GM19023 (cell line): ENCODE results near the gene ZBTB46.

ENCODE experiments used
- ATAC-seq: cut with Tn5 transposase; IDR thresholded peaks from one replicate; pipeline ENCODE4 v1.9.1; 2021; ENCODE audit warnings: mild to moderate bottlenecking, moderate library complexity; ENCODE audit not compliant: unreplicated experiment

ZBTB46 gene

DNA sequence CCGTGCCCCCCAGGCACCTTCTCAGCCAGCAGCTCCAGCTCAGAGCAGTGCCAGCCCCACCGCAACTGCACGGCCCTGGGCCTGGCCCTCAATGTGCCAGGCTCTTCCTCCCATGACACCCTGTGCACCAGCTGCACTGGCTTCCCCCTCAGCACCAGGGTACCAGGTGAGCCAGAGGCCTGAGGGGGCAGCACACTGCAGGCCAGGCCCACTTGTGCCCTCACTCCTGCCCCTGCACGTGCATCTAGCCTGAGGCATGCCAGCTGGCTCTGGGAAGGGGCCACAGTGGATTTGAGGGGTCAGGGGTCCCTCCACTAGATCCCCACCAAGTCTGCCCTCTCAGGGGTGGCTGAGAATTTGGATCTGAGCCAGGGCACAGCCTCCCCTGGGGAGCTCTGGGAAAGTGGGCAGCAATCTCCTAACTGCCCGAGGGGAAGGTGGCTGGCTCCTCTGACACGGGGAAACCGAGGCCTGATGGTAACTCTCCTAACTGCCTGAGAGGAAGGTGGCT, 133.7 kb downstream of the ZBTB46 start:
- ATAC-seq: no peak

DNA sequence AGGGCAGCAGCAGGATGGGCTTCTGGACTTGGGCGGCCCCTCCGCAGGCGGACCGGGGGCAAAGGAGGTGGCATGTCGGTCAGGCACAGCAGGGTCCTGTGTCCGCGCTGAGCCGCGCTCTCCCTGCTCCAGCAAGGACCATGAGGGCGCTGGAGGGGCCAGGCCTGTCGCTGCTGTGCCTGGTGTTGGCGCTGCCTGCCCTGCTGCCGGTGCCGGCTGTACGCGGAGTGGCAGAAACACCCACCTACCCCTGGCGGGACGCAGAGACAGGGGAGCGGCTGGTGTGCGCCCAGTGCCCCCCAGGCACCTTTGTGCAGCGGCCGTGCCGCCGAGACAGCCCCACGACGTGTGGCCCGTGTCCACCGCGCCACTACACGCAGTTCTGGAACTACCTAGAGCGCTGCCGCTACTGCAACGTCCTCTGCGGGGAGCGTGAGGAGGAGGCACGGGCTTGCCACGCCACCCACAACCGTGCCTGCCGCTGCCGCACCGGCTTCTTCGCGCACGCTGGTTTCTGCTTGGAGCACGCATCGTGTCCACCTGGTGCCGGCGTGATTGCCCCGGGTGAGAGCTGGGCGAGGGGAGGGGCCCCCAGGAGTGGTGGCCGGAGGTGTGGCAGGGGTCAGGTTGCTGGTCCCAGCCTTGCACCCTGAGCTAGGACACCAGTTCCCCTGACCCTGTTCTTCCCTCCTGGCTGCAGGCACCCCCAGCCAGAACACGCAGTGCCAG, 134.3 kb downstream of the ZBTB46 start, which contains the start of gene TNFRSF6B:
Gene TNFRSF6B, plus strand, starts transcription at position 25 of the 729 bp plus-strand sequence. Its CDS starts 116 bp downstream, at position 141.
- ATAC-seq: no peak

DNA sequence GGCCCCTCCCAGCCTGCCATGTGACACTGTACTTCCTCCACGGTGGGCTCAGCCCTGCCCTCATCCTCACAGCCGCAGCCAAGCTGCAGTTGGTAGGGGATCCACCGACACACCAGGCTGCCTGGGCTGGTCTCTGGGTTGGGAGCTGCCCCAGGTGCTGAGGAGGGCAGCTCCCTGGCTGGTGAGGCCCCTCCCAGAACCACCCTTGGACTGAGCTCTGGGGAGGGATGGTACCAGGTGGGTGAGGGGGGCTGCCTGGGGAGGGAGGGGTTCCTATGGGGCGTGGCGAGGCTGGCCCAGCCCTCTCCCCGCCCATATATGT, 134.8 kb downstream of the ZBTB46 start:
- no peak for ATAC-seq

DNA sequence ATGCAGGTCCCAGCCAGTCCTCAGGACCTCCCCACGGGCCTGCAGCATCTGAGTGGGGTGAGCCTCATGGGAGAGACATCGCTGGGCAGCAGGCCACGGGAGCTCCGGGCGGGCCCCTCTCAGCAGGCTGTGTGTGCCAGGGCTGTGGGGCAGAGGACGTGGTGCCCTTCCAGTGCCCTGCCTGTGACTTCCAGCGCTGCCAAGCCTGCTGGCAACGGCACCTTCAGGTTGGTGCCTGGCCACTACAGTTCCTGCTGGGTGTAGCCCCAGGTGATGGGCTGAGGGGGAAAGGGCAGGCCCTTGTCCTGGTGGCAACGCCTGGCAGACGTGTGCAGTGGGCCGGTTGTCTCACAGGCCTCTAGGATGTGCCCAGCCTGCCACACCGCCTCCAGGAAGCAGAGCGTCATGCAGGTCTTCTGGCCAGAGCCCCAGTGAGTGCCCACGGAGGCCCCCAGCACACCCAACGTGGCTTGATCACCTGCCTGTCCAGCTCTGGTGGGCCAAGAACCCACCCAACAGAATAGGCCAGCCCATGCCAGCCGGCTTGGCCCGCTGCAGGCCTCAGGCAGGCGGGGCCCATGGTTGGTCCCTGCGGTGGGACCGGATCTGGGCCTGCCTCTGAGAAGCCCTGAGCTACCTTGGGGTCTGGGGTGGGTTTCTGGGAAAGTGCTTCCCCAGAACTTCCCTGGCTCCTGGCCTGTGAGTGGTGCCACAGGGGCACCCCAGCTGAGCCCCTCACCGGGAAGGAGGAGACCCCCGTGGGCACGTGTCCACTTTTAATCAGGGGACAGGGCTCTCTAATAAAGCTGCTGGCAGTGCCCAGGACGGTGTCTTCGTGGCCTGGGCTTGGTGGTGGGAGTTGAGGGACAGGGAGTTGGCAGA, 135.4 kb downstream of the ZBTB46 start:
- no peak for ATAC-seq

DNA sequence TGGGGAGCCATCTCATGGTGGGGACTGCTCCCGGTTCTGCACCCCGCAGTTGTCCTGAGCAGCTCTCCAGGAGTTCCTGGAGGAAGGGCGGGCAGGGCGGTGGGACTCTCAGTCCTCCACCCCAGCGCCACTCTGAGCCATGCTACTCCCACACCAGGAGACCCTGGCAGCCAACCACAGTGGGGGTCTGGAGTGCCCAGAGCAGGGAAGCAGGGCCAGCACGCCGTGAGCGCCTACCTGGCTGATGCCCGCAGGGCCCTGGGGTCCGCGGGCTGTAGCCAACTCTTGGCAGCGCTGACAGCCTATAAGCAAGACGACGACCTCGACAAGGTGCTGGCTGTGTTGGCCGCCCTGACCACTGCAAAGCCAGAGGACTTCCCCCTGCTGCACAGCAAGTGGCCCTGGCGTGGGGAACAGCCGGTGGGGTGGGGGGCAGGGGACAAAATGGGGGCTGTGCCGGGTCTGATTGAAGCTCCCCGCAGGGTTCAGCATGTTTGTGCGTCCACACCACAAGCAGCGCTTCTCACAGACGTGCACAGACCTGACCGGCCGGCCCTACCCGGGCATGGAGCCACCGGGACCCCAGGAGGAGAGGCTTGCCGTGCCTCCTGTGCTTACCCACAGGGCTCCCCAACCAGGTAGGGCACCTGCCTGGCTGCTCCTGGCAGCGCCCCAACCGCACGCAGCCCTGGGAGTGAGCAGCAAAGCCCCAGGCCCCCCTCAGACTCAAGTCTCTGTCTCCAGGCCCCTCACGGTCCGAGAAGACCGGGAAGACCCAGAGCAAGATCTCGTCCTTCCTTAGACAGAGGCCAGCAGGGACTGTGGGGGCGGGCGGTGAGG, 136.3 kb downstream of the ZBTB46 start:
- no peak for ATAC-seq

DNA sequence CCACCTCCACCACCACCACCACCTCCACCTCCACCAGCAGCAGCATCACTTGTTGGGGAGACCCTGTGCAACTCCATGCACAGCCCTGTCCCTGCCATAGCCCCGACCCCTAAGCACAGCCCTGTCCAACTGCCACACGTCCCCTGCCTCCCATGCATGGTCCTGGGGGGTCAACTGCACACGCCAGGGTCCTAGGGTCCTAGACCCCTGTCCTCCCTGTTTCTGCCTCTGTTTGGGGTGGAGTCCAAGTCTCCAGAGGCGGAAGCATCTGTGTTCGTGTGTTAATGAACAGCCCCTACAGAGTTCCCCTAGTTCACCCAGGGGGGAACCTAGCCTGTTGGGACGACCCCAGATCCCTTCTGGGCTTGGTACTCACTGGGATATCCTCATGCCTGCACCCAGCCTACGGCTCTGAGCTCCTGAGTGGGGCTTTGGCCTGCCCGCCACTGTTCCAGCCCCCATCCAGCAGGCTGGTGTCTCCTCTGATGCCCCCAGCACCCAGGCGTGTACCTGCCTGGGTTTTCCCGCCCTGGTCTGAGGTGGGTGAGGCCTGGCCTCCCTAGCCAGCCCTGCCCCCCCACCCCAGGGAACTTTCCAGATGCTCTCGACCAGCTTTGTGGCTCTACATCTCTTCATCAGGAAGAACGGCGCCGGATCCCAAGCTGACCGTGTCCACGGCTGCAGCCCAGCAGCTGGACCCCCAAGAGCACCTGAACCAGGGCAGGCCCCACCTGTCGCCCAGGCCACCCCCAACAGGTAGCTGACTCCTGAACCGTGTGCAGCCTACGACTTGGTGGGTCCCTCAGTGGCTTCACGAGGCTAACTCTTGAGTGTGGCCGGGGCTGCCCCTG, 137.1 kb downstream of the ZBTB46 start:
- no peak for ATAC-seq
